HFFc6 (cell line): ENCODE measurements around the gene UGT2A3. TPM values are rescaled to one million over a fixed set of nuclear protein-coding genes. Genes with fewer than 3 reads are reported as not detected.
"Not testable (repeated sequence)": the region's sequence is repeated elsewhere in the genome, so short reads cannot be mapped to it uniquely, and the experiment has no call there.

Experiments used
- DNase-seq: peaks from one replicate; pipeline ENCODE4 v3.0.0-alpha.2; 2018
- H3K27ac Mint-ChIP-seq: 2 replicates; pipeline ENCODE4 v1.8.0; 2020; ENCODE audit warnings: mild to moderate bottlenecking, mixed read lengths
- H3K27me3 Mint-ChIP-seq: 2 replicates; pipeline ENCODE4 v1.8.0; 2021; ENCODE audit warnings: mild to moderate bottlenecking, moderate library complexity, mixed read lengths; ENCODE audit not compliant: insufficient read depth
- H3K36me3 Mint-ChIP-seq: 2 replicates; pipeline ENCODE4 v1.8.0; 2021; ENCODE audit warnings: low read depth, mixed read lengths
- H3K4me1 Mint-ChIP-seq: 2 replicates; pipeline ENCODE4 v1.8.0; 2020; ENCODE audit warnings: low read depth, mixed read lengths
- H3K4me3 Mint-ChIP-seq: 2 replicates; pipeline ENCODE4 v1.8.0; 2020; ENCODE audit warnings: mild to moderate bottlenecking, moderate library complexity, mixed read lengths
- H3K9me3 Mint-ChIP-seq: 2 replicates; pipeline ENCODE4 v1.8.0; 2020; ENCODE audit warnings: mild to moderate bottlenecking, mixed read lengths
- total RNA-seq, 6 experiments: library from RNA; stranded (reverse); fragmentation: NEBNext Ultra II Directional; extraction: Animal tissue kit (Norgen Biotek cat#: 25700); gene quantifications; 2 replicates in 1 of 6; 3 replicates in 5 of 6; pipeline ENCODE4 v1.2.3, GENCODE V29; 2021
- TF ChIP-seq, protein P1 (sequence below): fragments of 200-600 bp; sonication (generic); IDR thresholded peaks from 2 replicates; pipeline ENCODE4 v1.5.0; 2021; ENCODE audit warnings: antibody characterized with exemption, mild to moderate bottlenecking

The UGT2A3 gene
- total RNA-seq, 6 experiments from 2014 or later = not detected

DNA sequence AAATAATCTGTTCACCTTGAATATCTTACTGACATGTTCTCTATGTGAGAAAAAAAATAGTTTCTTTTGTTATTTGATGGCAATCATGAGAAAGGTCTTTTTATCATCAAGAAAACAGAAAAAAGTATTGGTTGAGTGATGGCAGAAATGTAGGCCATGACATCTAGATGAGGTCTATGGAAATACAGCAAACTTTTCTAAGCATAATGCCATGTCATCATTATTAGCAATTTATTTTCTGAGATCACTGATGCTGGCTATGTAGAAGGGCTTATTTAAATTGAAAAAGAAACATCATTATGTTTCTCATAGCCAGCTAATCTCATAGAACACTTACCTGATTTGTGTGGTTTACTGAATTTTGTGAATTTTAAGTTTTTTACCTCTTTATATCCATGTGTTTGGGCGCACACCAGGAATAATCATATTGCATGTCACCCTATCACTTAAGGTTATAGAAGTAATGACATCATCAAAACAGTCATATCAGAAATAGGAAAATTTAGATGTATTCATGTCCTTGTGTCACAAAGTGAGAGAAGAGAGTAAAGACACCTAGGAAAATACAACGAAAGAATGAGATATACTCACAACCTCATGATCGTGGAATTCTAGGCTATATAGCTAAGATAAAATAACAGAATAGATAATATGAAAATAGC lies 22.4 kb downstream of the UGT2A3 start:
- no peaks in the 10 kb centered on the region for H3K36me3 Mint-ChIP-seq
- H3K27me3 Mint-ChIP-seq = peaks cover 3% of the 10 kb centered on the region; the same call in 1 of the 2 replicates
- TF ChIP-seq, protein P1, sequence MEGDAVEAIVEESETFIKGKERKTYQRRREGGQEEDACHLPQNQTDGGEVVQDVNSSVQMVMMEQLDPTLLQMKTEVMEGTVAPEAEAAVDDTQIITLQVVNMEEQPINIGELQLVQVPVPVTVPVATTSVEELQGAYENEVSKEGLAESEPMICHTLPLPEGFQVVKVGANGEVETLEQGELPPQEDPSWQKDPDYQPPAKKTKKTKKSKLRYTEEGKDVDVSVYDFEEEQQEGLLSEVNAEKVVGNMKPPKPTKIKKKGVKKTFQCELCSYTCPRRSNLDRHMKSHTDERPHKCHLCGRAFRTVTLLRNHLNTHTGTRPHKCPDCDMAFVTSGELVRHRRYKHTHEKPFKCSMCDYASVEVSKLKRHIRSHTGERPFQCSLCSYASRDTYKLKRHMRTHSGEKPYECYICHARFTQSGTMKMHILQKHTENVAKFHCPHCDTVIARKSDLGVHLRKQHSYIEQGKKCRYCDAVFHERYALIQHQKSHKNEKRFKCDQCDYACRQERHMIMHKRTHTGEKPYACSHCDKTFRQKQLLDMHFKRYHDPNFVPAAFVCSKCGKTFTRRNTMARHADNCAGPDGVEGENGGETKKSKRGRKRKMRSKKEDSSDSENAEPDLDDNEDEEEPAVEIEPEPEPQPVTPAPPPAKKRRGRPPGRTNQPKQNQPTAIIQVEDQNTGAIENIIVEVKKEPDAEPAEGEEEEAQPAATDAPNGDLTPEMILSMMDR = no peak
- peaks cover 8% of the 10 kb centered on the region for H3K9me3 Mint-ChIP-seq
- no peaks in the 10 kb centered on the region for H3K4me1 Mint-ChIP-seq
- no peak for DNase-seq
- no peak overlapping the region for H3K27ac Mint-ChIP-seq
- no peak overlapping the region for H3K4me3 Mint-ChIP-seq

DNA sequence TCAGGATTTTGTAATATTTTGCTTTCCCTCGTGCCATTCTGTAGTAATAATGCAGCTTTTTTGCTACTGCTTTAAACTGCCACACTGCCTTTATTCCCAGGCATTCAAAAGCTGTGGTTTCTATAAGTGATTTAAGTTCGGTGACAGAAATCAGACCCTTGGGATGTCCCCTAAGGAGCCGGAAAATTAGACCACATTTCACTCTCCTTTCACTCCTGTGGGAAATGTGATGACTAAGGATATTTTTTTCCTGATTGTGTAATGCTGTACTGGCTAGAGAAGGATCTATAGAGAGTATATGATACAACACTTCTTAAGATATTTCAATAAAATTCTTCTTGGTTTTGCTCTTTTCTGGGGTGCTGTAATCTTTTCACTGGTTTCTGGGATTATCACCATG lies 24.4 kb downstream of the UGT2A3 start:
- TF ChIP-seq, protein P1 = no peak
- Mint-ChIP-seq H3K27me3 (no peaks in the 10 kb centered on the region), H3K4me3 (no peak overlapping the region), H3K4me1 (no peaks in the 10 kb centered on the region), H3K36me3 (no peaks in the 10 kb centered on the region), H3K27ac (no peak overlapping the region), H3K9me3 (peaks cover 12% of the 10 kb centered on the region)
- no peak for DNase-seq

DNA sequence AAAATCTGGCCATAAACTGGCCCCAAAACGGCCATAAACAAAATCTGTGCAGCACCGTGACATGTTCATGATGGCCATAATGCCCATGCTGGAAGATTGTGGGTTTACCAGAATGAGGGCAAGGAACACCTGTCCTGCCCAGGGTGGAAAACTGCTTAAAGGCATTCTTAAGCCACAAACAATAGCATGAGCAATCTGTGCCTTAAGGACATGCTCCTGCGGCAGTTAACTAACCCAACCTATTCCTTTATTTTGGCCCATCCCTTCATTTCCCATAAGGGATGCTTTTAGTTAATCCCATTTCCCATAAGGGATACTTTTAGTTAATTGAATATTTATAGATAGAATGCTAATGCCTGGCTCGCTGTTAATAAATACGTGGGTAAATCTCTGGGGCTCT lies 29.4 kb downstream of the UGT2A3 start:
- H3K9me3 Mint-ChIP-seq = peaks cover 12% of the 10 kb centered on the region
- not testable (repeated sequence) for H3K27me3 Mint-ChIP-seq, H3K4me1 Mint-ChIP-seq, H3K36me3 Mint-ChIP-seq, H3K27ac Mint-ChIP-seq, DNase-seq, H3K4me3 Mint-ChIP-seq

DNA sequence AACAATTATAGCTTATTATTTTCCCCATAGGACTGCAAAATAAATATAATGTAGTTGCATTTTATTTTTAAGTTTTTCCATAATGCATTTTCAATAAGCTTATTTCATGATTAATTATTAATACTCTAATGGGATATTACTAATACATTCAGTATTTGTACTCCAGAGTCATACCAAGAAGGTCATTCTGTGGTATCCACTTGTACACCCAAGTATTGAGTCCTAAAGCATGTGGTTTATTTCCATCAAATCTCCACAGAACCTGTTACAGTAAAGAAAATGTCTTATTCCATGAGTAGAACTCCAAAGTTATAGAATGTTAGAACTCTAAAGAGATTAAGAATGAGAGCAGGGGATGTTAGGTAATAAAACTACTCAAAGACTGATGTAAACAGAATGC lies 30.6 kb downstream of the UGT2A3 start:
- Mint-ChIP-seq H3K27me3 (no peaks in the 10 kb centered on the region; the same call in 1 of the 2 replicates), H3K36me3 (no peaks in the 10 kb centered on the region), H3K4me1 (no peaks in the 10 kb centered on the region), H3K9me3 (peaks cover 6% of the 10 kb centered on the region), H3K27ac (no peak overlapping the region), H3K4me3 (no peak overlapping the region)
- TF ChIP-seq, protein P1 = no peak
- no peak for DNase-seq

DNA sequence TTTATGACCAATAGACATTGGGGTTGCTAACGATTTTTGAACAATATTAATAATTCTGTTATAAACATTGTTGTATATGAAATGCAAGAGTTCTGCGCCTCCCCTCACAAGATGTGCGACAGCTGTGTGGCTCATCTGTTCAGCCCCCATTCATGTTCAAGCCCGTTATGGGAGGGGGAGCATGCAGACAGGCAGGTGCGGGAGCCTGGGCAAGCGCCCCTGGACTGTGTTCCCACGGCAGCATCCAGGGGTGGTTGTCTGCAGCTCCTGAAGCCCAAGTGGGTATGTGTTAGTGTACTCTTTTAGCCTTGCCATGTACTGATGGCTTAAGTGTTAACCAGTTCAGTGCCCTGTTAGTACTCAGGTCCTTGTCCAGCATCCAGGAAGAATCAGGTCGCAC lies 34.6 kb downstream of the UGT2A3 start:
- no peaks in the 10 kb centered on the region for H3K36me3 Mint-ChIP-seq
- no peak overlapping the region for H3K27ac Mint-ChIP-seq
- DNase-seq = no peak
- no peaks in the 10 kb centered on the region; the same call in 1 of the 2 replicates for H3K27me3 Mint-ChIP-seq
- no peaks in the 10 kb centered on the region for H3K4me1 Mint-ChIP-seq
- no peaks in the 10 kb centered on the region for H3K9me3 Mint-ChIP-seq
- TF ChIP-seq, protein P1 = no peak
- no peak overlapping the region for H3K4me3 Mint-ChIP-seq

DNA sequence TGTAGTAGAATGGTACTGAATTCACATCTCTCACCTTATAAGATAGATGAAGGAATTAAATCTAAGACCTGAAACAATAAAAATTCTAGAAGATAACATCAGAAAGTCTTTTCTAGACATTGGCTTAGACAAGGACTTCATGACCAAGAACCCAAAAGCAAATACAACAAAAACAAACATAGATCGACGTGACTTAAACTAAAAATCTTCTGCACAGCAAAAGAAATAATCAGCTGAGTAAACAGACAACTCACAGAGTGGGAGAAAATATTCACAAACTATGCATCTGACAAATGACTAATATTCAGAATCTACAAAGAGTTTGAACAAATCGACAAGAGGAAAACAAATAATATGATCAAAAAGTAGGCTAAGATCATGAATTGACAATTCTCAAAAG lies 38.8 kb downstream of the UGT2A3 start:
- DNase-seq = no peak
- Mint-ChIP-seq H3K4me1 (no peaks in the 10 kb centered on the region), H3K4me3 (no peak overlapping the region), H3K27me3 (no peaks in the 10 kb centered on the region; the same call in 1 of the 2 replicates), H3K27ac (no peak overlapping the region), H3K9me3 (peaks cover 5% of the 10 kb centered on the region; the same call in 1 of the 2 replicates), H3K36me3 (no peaks in the 10 kb centered on the region)
- TF ChIP-seq, protein P1 = no peak
